Neural progenitor cell (in vitro differentiated cells): ENCODE results near the gene CD55. TPM values are rescaled to one million over a fixed set of nuclear protein-coding genes. Genes with fewer than 3 reads are reported as not detected.
"Not testable (repeated sequence)": the region's sequence is repeated elsewhere in the genome, so short reads cannot be mapped to it uniquely, and the experiment has no call there.

Experiments
- DNase-seq: peaks from one replicate; pipeline ENCODE4 v3.0.0-alpha.2; 2016; ENCODE audit warnings: low spot score
- H2AFZ ChIP-seq: fragments of 200-600 bp; sonication (generic); replicated peaks from 2 replicates; pipeline ENCODE4 v1.6.1; 2016; ENCODE audit warnings: antibody characterized with exemption
- H3F3A ChIP-seq: fragments of 200-600 bp; sonication (generic); 2 replicates; pipeline ENCODE4 v1.6.1; 2016; ENCODE audit warnings: antibody characterized with exemption, low read depth
- H3K27ac ChIP-seq: fragments of 200-600 bp; sonication (generic); 2 replicates; pipeline ENCODE4 v1.5.1; 2016; ENCODE audit warnings: mild to moderate bottlenecking
- H3K27me3 ChIP-seq: fragments of 200-600 bp; sonication (generic); 2 replicates; pipeline ENCODE4 v1.6.1; 2016; ENCODE audit warnings: mild to moderate bottlenecking, moderate library complexity
- H3K36me3 ChIP-seq: fragments of 200-600 bp; sonication (generic); 2 replicates; pipeline ENCODE4 v1.5.1; 2016
- H3K4me1 ChIP-seq: fragments of 200-600 bp; sonication (generic); 2 replicates; pipeline ENCODE4 v1.6.1; 2016; ENCODE audit warnings: mixed run types
- H3K4me2 ChIP-seq: fragments of 200-600 bp; sonication (generic); 2 replicates; pipeline ENCODE4 v1.6.1; 2016
- H3K4me3 ChIP-seq: fragments of 200-600 bp; sonication (generic); 2 replicates; pipeline ENCODE4 v1.5.1; 2016
- H3K79me2 ChIP-seq: fragments of 200-600 bp; sonication (generic); 2 replicates; pipeline ENCODE4 v1.6.1; 2016; ENCODE audit warnings: low read depth
- H3K9ac ChIP-seq: fragments of 200-600 bp; sonication (generic); 2 replicates; pipeline ENCODE4 v1.6.1; 2016
- H3K9me3 ChIP-seq: fragments of 200-600 bp; sonication (generic); 2 replicates; pipeline ENCODE4 v1.5.1; 2016; ENCODE audit warnings: low read depth
- H4K20me1 ChIP-seq: fragments of 200-600 bp; sonication (generic); 2 replicates; pipeline ENCODE4 v1.6.1; 2016; ENCODE audit warnings: low read depth
- H3K27ac Mint-ChIP-seq: 3 replicates; pipeline ENCODE4 v1.8.0; 2021; ENCODE audit warnings: mixed read lengths
- H3K27me3 Mint-ChIP-seq: 2 replicates; pipeline ENCODE4 v1.8.0; 2022; ENCODE audit warnings: low read depth, mild to moderate bottlenecking, inconsistent platforms, moderate library complexity, mixed read lengths; ENCODE audit not compliant: insufficient read depth
- H3K36me3 Mint-ChIP-seq: 3 replicates; pipeline ENCODE4 v1.8.0; 2021; ENCODE audit warnings: mixed read lengths
- H3K4me1 Mint-ChIP-seq: 3 replicates; pipeline ENCODE4 v1.8.0; 2021; ENCODE audit warnings: mixed read lengths
- H3K4me3 Mint-ChIP-seq: 3 replicates; pipeline ENCODE4 v1.8.0; 2021; ENCODE audit warnings: mild to moderate bottlenecking, moderate library complexity, mixed read lengths
- H3K9me3 Mint-ChIP-seq: 3 replicates; pipeline ENCODE4 v1.8.0; 2020; ENCODE audit warnings: mixed read lengths
- EZH2 ChIP-seq: fragments of 200-600 bp; sonication (generic); IDR thresholded peaks from 2 replicates; pipeline ENCODE4 v1.6.1; 2017; ENCODE audit warnings: antibody characterized with exemption, mild to moderate bottlenecking, moderate library complexity
- EZH2phosphoT487 ChIP-seq: fragments of 200-600 bp; sonication (generic); IDR thresholded peaks from 2 replicates; pipeline ENCODE4 v1.6.1; 2017; ENCODE audit warnings: antibody characterized with exemption
- total RNA-seq: library from RNA; depleted of rRNA; stranded (reverse); fragments of >200 nt; gene quantifications from 2 replicates; pipeline ENCODE4 v1.2.3, GENCODE V29; 2015; ENCODE audit warnings: low replicate concordance
- TF ChIP-seq, protein P1 (sequence below): fragments of 200-600 bp; sonication (generic); IDR thresholded peaks from 2 replicates; pipeline ENCODE4 v1.5.1; 2017; ENCODE audit warnings: antibody characterized with exemption, mild to moderate bottlenecking

CD55 gene
- total RNA-seq, 1 donor from 2014 or later = 11.5 TPM

DNA sequence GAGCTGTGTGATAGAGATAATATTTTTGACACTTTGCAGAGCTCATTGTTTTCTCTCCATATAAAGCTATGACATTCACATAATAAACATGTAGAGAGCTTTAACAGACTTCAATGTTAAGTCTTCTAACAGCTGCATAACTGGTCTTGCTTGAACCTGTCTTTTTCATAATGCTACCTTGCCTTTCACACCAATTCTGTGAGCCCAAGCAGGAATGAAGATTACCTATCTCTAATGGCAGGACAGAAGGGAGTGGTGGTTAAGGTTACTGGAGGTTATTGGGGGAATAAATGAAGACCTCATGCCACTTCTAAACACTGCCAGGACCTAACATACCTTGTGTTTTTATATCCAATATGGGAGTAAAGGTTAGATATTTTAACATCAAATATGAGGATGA, 2.3 kb upstream of the CD55 start:
- Mint-ChIP-seq H3K36me3 (no peaks in the 10 kb centered on the region), H3K9me3 (no peaks in the 10 kb centered on the region), H3K4me1 (peaks cover 8% of the 10 kb centered on the region), H3K27me3 (peaks cover 24% of the 10 kb centered on the region), H3K27ac (no peak overlapping the region), H3K4me3 (no peak overlapping the region)
- H3K27me3 ChIP-seq = no peaks in the 10 kb centered on the region
- H2AFZ ChIP-seq = no peak overlapping the region
- no peak for DNase-seq
- H3K9me3 ChIP-seq = no peaks in the 10 kb centered on the region
- H3F3A ChIP-seq = peaks cover 8% of the 10 kb centered on the region
- no peak overlapping the region for H3K9ac ChIP-seq
- H4K20me1 ChIP-seq = no peaks in the 10 kb centered on the region
- H3K4me1 ChIP-seq = no peaks in the 10 kb centered on the region
- TF ChIP-seq EZH2 (no peak), EZH2phosphoT487 (no peak)
- TF ChIP-seq, protein P1, sequence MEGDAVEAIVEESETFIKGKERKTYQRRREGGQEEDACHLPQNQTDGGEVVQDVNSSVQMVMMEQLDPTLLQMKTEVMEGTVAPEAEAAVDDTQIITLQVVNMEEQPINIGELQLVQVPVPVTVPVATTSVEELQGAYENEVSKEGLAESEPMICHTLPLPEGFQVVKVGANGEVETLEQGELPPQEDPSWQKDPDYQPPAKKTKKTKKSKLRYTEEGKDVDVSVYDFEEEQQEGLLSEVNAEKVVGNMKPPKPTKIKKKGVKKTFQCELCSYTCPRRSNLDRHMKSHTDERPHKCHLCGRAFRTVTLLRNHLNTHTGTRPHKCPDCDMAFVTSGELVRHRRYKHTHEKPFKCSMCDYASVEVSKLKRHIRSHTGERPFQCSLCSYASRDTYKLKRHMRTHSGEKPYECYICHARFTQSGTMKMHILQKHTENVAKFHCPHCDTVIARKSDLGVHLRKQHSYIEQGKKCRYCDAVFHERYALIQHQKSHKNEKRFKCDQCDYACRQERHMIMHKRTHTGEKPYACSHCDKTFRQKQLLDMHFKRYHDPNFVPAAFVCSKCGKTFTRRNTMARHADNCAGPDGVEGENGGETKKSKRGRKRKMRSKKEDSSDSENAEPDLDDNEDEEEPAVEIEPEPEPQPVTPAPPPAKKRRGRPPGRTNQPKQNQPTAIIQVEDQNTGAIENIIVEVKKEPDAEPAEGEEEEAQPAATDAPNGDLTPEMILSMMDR = no peak
- H3K36me3 ChIP-seq = no peaks in the 10 kb centered on the region
- H3K27ac ChIP-seq = no peak overlapping the region
- H3K4me2 ChIP-seq = no peak overlapping the region
- no peaks in the 10 kb centered on the region for H3K79me2 ChIP-seq
- no peak overlapping the region for H3K4me3 ChIP-seq

DNA sequence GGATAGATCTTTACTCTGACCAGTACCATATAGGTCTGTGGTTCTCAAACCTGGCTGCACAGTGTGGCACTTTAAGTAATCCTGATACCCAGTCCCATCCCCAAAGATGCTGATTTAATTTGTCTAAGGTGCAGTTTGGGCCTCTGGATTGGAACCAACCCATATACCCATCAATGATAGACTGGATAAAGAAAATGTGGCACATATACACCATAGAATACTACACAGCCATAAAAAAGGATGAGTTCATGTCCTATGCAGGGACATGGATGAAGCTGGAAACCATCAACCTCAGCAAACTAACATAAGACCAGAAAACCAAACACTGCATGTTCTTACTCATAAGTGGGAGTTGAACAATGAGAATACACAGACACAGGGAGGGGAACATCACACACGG, 1.4 kb upstream of the CD55 start:
- not testable (repeated sequence) for H3K9me3 ChIP-seq, H3F3A ChIP-seq, H3K79me2 ChIP-seq, H3K9ac ChIP-seq, H3K4me2 ChIP-seq, H3K27me3 ChIP-seq, H3K4me3 ChIP-seq, DNase-seq, H3K36me3 ChIP-seq, H2AFZ ChIP-seq, H3K4me1 ChIP-seq, H3K36me3 Mint-ChIP-seq, H3K4me1 Mint-ChIP-seq, H3K27ac Mint-ChIP-seq, H4K20me1 ChIP-seq, H3K9me3 Mint-ChIP-seq, H3K27ac ChIP-seq
- H3K27me3 Mint-ChIP-seq = peaks cover 24% of the 10 kb centered on the region
- H3K4me3 Mint-ChIP-seq = peak overlapping the region; percentile 68

DNA sequence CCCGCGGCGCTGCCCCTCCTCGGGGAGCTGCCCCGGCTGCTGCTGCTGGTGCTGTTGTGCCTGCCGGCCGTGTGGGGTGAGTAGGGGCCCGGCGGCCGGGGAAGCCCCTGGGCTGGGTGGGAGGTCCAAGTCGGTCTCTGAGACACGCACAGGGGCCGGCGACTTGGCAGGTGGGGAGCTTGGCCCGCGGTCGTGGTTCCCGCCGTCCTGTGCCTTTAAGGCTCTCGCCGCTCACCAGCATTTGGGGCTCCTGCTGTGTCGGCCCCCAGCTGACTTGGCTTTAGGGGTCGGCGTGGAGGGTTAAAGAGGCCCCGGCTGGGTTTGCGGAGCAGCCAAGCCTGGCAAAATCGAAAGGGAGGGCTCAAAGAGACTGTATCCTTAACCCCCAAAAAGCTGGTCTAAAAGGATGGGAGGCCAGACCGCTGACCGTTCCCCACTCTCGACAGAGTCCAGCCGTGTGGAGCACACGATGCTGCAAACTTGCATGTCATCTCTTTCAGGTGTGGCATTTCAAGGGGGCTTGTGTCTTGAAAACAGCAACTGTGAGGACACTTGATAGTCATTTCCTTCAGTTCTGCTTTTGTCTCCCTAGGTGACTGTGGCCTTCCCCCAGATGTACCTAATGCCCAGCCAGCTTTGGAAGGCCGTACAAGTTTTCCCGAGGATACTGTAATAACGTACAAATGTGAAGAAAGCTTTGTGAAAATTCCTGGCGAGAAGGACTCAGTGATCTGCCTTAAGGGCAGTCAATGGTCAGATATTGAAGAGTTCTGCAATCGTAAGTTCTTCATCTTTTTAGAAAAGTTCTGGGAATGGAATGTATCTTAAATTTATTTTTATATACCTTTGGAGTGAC, 540 bp downstream of the CD55 start:
- Histone ChIP-seq H3K36me3 (peaks cover 4% of the 10 kb centered on the region), H4K20me1 (no peaks in the 10 kb centered on the region), H3K27ac (no peak overlapping the region), H3K4me3 (peak overlapping the region; percentile 71), H3K27me3 (no peaks in the 10 kb centered on the region), H3K4me2 (peak overlapping the region; percentile 88), H3K9ac (peak overlapping the region; percentile 38), H3K9me3 (no peaks in the 10 kb centered on the region), H2AFZ (peak overlapping the region; percentile 97), H3K4me1 (no peaks in the 10 kb centered on the region), H3F3A (peaks cover 8% of the 10 kb centered on the region), H3K79me2 (no peaks in the 10 kb centered on the region)
- Mint-ChIP-seq H3K4me3 (peak overlapping the region; percentile 94), H3K36me3 (no peaks in the 10 kb centered on the region), H3K4me1 (peaks cover 8% of the 10 kb centered on the region), H3K27ac (peak overlapping the region; percentile 37), H3K9me3 (no peaks in the 10 kb centered on the region), H3K27me3 (peaks cover 20% of the 10 kb centered on the region)
- TF ChIP-seq EZH2 (peak; percentile 45), EZH2phosphoT487 (no peak)
- TF ChIP-seq, protein P1 = no peak
- no peak for DNase-seq
